HuH-7 (cell line): ENCODE data around the gene LRRC9.
"Not testable (repeated sequence)": the region's sequence is repeated elsewhere in the genome, so short reads cannot be mapped to it uniquely, and the experiment has no call there.

Experiments
- DNase-seq: peaks from one replicate; pipeline ENCODE4 v3.0.0; 2011; ENCODE audit warnings: low spot score

The LRRC9 gene

GRCh38 chr14:60064491-60065072, 144.6 kb downstream of the LRRC9 start:
- DNase-seq, result no peak

GRCh38 chr14:60067882-60068281, 147.9 kb downstream of the LRRC9 start:
- DNase-seq, result no peak

GRCh38 chr14:60079723-60080122, 159.8 kb downstream of the LRRC9 start:
- DNase-seq, result no peak

GRCh38 chr14:60085085-60085484, 165.1 kb downstream of the LRRC9 start:
- no peak for DNase-seq

GRCh38 chr14:60085693-60086092, 165.7 kb downstream of the LRRC9 start:
- no peak for DNase-seq

- DNase-seq, result no peak
Observed at GRCh38 chr14:60087668-60088067, 167.7 kb downstream of the LRRC9 start.

GRCh38 chr14:60089221-60089620, 169.3 kb downstream of the LRRC9 start:
- no peak for DNase-seq

- DNase-seq, result peak; percentile 24
Observed at GRCh38 chr14:60090864-60091519, 171.0 kb downstream of the LRRC9 start.

GRCh38 chr14:60091550-60092525, 171.9 kb downstream of the LRRC9 start, which contains the start of gene PCNX4:
TSS of gene PCNX4 (plus strand) at chr14:60091923. CDS start at chr14:60107639, 15,716 bp downstream.
- DNase-seq, result peak; percentile 87

- peak; percentile 21 for DNase-seq
Observed at GRCh38 chr14:60092526-60092920, 172.6 kb downstream of the LRRC9 start.

- DNase-seq, result no peak
Observed at GRCh38 chr14:60093080-60093479, 173.1 kb downstream of the LRRC9 start.

GRCh38 chr14:60093606-60094005, 173.7 kb downstream of the LRRC9 start:
- DNase-seq, result no peak

GRCh38 chr14:60094306-60094897, 174.5 kb downstream of the LRRC9 start:
- no peak for DNase-seq

GRCh38 chr14:60095231-60095630, 175.3 kb downstream of the LRRC9 start:
- DNase-seq, result no peak

- DNase-seq, result no peak
Observed at GRCh38 chr14:60095781-60096450, 176.0 kb downstream of the LRRC9 start.

- DNase-seq, result no peak
Observed at GRCh38 chr14:60097974-60098373, 178.0 kb downstream of the LRRC9 start.

GRCh38 chr14:60099855-60100254, 179.9 kb downstream of the LRRC9 start:
- DNase-seq, result not testable (repeated sequence)

GRCh38 chr14:60101786-60102185, 181.8 kb downstream of the LRRC9 start:
- no peak for DNase-seq

- no peak for DNase-seq
Observed at GRCh38 chr14:60102389-60102788, 182.4 kb downstream of the LRRC9 start.

GRCh38 chr14:60106339-60106738, 186.4 kb downstream of the LRRC9 start:
- DNase-seq, result no peak

GRCh38 chr14:60107477-60107876, 187.5 kb downstream of the LRRC9 start:
- DNase-seq, result no peak

- no peak for DNase-seq
Observed at GRCh38 chr14:60111732-60112131, 191.8 kb downstream of the LRRC9 start.
